Measurements from ENCODE around the gene GGPS1.
"Not testable (repeated sequence)": the region's sequence is repeated elsewhere in the genome, so short reads cannot be mapped to it uniquely, and the experiment has no call there.

The GGPS1 gene

DNA sequence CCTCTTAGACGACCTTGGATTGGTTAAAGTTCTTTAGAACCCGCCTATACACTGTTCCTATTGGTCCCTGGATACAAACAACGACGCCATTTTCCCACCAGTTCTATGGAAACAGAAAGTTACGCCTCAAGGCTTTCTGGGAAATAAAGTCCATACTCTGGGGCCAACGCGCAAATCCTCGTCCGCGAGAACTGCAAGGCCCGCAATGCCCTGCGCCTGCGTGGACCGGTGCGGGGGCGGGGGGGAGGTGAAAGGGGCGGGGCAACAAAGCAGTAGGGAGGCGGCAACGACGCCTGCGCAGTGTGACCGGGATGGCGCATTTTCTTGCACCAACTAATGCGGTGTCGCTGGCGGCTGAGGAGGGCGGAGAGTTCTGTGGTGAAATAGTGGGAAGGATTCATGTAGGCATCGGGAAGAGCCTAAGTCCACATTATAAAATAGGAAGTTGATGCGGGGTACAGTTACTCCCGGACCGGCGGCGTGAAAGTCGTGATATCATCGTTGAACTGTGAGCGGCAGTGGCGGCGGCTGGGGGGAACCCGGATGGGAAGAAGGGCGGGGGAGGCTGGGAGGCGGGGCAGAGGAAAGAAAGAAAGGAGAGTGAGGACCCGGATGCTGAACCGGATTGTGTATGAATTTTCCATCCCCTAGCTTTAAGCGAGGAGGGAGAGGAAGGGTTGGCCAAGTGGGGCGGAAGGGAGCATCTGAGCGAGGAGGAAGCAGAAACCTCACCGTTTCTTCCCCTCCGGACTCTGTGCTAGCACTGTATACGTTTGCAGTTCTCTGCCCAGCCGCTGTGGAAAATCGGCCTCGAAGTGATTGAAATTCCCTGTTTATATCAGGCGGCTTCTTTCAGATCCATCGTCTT is at the start of gene GGPS1:
GGPS1 (plus strand) TSS at position 300 of the 868 bp plus-strand sequence. CDS start 6,695 bp downstream, outside the sequence.
- peak; percentile 94 for DNase-seq

DNA sequence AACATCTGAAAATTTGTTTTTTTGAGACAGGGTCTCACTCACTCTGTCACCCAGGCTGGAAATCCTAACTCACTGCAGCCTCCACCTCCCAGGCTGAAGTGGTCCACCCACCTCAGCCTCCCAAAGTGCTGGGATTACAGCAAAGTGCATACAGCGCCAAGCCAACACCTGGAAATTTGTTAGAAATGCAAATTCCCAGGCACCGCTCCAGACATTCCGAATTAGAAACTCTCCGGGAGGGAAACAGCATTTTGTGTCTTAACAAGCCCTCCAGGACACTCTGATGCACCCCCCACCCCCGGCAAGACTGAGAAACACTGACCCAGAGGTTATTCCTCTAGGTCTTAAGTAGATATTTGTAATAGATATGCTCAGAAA is 49.5 kb upstream of the GGPS1 start:
- no peak for DNase-seq

DNA sequence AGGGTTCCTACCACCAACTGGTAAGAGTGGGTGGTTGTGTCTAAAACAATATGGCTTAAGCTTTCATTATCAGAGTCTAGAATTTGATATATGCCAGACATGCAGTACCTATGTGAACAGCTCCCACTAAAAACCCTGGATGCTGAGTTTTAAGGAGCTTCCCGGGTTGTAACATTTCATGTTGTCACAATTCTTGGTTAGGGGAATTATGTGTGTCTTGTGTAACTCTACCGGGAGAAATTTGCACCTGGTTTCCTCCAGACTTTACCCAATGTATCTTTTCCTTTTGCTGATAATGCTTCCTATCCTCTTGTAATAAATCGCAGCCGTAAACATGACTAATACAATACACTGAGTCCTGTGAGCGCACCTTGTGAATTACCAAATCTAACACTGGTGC is 48.7 kb upstream of the GGPS1 start:
- DNase-seq: no peak

DNA sequence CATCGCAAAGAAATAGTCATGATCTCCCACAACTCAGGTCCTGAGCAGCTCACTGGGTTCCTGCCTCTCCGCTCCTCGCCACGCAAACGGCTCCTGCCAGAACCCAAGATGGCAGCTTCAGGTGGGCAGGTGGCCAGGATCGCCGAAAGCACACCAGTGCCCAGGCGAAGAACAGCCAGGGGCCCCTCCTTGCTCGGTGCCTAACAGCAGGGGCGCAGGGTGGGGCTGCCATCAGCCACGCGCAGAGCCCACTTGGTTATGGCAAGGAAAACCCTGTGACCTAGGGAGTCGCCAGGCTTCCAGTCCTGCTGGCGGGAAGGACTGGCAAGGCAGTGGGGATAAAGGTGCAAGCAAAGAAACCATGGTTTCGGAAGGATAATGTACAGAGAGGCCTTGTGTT is 47.9 kb upstream of the GGPS1 start:
- DNase-seq: no peak

DNA sequence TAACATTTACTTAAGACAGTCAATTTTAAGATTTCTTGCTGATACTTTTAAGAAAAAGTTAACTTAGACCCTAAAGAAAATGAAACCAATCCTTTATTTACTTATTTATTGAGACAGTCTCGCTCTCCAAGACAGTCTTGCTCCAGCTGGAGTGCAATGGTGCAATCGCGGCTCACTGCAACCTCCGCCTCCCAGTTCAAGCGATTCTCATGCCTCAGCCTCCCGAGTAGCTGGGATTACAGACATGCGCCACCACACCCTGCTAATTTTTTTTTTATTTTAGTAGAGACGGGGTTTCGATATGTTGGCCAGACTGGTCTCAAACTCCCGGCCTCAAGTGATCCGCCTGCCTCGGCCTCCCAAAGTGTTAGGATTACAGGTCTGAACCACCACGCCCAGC is 44.7 kb upstream of the GGPS1 start:
- DNase-seq: not testable (repeated sequence)

DNA sequence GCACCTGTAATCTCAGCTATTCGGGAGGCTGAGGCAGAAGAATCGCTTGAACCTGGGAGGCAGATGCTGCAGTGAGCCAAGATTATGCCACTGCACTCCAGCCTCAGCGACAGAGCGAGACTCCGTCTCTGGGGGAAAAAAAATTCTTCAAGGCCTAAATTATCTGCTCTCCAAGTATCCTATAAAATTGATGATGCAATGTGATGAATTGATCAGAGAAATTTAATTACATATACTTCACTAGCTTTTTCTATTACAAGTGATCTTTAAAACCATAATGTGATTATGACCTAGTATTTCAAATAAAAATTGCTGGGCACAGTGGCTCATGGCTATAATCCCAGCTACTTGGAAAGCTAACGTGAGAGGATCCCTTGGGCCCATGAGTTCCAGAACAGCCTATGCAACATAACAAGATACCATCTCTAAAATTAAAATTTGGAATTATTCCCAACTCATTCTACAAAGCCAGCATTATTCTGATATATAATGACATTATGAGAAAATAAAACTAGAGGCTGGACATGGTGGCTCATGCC is 44.1 kb upstream of the GGPS1 start:
- DNase-seq: no peak

DNA sequence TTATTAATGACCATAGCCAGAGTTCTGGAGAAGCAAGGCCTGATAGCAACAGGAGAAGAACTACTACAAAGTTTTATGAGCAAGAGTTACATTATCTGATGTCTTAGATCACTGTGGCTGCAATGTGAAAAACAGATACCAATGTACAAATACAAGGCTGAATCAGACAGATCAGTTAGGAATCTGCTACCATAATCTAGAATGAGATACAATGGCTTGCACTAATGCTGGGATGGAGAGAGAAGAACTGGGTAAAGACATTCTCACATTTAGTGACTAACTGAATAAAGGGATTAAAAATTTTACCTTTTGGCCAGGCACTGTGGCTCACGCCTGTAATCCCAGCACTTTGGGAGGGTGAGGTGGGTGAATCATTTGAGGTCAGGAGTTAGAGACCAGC is 41.7 kb upstream of the GGPS1 start:
- DNase-seq: no peak

DNA sequence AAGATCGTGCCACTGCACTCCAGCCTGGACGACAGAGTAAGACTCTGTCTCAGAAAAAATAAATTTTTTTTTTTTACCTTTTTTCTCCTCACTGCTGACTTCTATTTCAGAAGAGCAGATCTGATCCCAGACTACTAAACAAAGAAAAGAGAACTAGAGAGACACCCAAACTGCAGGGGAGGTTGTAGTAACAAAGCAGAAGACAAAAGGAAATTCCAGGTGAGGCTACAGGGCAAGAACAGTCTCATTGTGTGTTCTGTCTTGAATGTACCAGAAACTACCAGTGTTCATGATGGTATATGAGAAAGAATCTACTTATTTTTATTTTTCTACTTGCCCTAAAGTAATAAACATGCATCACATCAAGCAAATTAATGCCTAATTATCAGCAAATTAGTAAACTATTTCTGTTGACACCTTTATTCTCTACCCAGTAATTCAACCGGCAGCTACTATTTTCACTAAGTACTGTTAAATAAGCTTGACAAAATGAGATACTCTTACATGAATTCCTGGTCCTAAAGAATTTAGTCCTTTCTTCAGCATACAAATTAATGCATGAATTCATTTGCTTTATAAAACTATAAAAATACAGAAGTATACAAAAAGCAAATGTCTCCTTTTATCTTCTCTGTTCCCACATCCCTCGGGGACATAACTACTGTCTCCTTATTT is 41.0 kb upstream of the GGPS1 start:
- no peak for DNase-seq

DNA sequence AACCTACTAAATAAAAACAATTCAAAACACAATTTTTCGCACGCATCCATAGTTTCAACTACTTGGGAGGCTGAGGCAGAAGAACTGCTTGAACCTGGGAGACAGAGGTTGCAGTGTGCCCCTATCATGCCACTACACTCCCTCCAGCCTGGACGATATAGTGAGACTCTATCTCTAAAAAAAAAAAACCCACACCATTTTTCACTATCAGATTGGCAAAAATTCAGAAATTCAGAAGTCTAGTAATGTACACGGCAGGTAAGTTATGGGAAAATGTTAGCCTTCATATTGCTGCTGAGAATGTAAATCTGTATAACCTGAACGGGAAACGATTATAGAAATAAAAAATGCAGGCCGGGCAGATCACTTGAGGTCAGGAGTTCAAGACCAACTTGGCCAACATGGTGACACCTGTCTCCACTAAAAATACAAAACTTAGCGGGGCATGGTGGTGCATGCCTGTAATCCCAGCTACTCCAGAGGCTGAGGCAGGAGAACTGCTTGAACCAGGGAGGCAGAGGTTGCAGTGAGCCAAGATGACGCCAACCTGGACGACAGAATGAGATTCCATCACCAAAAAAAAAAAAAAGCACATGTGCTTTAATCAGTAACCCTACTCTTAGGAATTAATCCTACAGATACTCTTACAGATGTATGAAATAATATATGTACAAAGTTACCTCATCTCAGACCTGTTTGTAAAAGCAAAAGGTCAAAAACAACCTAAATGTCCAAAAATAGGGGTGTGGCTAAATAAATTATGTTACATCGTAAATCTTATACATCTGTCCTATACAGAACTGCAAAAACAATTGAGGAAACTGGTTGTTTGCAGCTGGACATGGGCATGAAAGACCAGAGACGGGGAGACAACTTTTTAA is 38.3 kb upstream of the GGPS1 start:
- no peak for DNase-seq

DNA sequence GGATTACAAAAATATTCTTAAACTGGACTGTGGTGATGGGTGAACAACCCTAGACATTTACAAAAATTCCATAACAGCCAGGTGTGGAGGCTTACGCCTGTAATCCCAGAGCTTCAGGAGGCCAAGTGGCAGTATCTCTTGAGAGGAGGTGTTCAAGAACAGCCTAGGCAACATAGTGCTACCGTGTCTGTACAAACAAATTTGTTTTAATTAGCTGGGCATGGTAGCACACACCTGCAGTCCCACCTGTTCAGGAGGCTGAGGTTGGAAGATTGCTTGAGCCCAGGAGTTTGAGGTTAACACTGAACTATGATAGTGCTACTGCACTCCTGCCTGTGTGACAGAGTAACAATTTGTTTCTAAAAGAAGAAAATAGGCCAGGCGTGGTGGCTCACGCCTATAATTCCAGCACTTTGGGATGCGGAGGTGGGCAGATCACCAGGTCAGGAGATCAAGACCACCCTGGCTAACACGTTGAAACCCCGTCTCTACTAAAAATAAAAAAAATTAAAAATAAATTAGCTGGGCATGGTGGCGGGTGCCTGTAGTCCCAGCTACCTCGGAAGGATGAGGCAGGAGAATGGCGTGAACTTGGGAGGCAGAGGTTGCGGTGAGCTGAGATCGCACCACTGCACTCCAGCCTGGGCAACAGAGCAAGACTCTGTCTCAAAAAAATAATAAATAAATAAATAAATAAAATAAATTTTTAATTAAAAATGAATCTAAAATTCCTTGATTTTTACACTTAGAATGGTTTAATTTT is 37.4 kb upstream of the GGPS1 start:
- no peak for DNase-seq

DNA sequence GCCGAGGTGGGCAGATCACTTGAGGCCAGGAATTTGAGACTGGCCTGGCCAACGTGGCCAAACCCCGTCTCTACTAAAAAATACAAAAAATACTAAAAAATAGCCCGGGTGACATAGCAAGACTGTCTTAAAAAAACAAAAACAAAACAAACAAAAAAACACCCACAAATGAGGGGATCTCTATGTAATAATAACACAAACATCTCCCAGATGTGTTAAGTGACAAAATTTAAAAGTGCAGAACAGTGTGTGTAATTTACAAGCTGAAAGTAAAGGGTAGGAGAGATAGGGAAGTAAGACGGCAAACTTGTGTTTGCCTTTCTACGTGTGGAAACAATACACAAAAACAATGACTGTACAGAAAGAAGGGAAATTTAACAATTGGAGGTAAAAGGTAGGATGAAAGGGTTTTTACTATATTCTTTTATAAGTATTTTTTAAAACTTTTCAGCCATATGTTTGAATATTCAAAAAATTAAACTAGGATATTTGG is 36.7 kb upstream of the GGPS1 start:
- DNase-seq: no peak

DNA sequence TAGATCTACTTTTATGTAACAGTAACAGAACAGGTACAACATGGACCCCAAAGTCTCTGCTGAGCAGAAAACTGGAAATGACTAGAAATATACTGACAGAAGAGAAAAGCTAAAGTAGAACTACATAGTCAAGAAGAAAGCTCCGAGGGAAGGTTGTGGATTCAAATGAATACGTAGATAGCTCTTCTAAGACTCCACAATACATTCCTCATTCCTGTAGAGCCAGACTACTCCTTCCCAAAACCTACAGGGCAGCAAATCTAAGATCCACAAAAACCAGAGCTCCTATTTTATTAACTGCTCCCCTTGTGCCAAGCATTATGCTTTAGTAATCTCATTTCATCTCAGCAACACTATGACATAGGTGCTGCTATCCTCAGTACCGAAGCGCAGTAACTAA is 35.6 kb upstream of the GGPS1 start:
- DNase-seq: no peak

DNA sequence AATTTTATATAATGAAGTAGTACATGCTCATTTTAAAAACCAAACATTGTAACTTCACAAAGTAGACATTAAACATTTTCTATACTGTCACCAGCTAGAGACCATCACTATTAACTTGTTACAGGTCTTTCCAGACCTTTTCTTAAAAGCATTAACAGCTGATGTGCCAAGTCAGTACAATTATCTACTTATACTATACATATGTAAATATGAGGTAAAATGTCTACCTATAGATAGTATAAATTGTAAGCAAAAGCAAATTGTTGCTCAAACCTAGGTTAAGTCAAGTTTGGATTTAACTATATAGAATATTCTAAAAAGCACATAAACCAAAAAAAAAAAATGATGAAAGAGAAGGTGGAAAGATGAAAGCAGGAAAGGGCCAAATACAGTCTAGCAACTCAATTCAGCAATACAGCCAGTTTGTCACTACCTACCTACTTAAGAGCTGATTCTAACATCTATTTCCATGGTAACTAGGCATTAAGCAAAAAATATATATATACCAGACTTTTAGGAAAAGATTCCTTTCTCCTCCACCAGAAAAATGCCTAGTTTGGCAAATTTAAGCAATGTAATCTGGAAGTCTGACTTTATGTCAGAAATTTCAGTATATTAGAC is 34.9 kb upstream of the GGPS1 start:
- DNase-seq: no peak

DNA sequence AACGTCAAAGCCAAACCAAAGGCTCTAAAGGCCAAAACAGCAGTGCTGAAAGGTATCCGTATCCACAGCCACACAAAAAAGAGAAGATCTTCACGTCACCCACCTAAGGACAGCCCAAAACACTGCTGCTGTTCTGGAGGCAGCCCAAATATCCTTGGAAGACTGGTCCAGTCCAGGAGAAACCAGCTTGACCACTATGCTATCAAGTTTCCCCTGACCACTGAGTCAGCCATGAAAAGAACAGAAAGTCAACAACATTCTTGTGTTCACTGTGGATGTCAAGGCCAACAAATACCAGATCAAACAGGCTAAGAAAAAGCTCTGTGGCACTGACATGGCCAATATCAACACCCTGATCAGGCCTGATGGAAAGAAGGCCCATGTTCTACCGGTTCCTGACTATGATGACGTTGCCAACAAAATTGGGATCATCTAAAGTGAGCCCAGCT is 32.4 kb upstream of the GGPS1 start:
- DNase-seq: no peak

DNA sequence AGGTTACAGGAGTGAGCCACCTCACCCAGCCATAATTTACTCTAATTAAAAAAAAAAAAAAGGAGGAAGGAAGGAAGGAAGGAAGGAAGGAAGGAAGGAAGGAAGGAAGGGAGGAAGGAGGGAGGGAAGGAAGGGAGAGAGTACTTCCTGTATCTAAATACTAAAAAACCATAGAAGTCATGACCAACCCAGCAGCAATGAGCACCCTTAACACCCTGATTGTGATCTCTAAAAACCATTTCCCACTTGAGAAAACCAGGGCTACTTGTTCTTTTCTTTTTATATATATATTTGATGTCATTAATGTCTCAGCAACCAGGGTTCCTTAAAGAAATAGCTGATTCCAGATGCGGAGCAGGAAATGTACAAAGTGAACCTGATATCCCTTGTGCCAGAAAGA is 31.6 kb upstream of the GGPS1 start:
- no peak for DNase-seq

DNA sequence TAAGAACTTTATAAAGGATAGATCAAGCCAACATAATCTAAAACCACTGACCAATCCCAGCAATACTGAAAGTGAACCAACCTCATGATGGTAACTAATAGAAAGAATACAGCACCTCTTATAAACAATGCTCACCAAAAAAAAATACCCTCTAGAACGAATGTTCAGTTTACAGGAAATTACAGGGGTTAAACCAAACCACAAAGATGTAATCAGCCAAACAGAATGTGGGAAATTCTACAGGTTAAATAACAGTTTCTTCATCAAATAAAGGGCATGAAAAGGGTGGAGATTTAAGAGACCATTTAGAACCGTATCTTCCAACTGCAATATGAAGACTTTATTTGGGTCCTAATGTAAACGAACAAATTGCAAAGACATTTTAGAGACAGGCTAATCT is 30.8 kb upstream of the GGPS1 start:
- DNase-seq: no peak

DNA sequence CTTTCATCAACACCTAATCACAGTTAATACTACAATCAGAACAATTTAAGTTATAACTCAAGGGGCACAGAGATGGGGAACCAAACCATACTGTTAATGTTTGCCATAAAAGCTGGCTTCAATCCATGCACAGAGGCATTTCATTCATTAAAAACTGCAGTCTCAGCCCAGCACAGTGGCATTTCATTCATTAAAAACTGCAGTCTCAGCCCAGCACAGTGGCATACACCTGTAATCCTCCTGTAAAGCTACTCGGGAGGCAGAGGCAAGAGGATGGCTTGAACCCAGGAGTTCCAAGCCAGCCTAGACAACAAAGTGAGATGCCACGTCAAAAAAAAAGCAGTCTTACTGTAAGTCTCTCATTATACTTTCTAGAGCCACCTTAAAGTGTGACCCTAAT is 29.6 kb upstream of the GGPS1 start:
- no peak for DNase-seq

DNA sequence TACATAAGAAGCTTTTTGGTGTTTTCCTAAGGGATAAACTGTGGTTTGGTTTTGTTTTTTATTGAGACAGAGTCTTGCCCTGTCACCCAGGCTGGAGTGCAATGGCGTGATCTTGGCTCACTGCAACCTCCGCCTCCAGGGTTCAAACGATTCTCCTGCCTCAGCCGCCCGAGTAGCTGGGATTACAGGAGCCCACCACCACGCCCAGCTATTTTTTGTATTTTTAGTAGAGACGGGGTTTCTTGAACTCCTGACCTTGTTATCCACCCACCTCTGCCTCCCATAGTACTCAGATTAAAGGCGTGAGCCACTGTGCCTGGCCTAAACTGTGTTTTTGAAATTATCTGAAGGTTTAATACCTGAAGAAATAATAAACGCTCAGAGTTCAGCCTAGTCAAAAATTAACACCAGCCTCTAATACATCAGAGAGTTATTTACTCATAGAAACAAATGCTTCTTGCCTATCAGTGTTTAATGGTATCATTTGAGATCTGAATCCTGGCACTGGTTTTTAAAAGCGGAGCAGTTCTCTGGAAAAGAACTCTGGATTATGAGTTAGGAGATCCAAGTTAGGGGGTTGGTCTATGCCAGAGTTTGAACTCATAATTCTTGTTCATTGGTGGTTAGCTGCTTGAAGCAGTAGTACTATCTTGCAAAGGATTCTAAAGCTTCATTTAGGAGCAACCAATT is 29.1 kb upstream of the GGPS1 start:
- no peak for DNase-seq

DNA sequence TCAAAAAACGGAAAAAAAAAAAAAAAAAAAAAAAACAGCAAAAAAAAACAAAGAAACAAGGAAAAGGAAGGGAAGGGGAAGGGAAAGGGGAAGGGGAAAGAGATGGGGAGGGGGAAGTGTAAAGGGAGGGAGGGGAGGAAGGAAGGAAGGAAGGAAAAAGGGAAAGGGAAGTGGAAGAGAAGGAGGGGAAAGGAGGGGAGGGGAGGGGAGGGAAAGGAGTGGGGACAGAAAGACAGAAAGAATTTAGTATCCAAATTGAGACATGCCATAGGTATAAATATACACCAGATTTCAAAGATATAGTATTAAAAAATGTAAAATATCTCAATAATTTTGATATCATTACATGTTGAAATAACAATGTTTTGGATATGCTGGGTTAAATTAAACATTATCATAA is 26.2 kb upstream of the GGPS1 start:
- DNase-seq: no peak

DNA sequence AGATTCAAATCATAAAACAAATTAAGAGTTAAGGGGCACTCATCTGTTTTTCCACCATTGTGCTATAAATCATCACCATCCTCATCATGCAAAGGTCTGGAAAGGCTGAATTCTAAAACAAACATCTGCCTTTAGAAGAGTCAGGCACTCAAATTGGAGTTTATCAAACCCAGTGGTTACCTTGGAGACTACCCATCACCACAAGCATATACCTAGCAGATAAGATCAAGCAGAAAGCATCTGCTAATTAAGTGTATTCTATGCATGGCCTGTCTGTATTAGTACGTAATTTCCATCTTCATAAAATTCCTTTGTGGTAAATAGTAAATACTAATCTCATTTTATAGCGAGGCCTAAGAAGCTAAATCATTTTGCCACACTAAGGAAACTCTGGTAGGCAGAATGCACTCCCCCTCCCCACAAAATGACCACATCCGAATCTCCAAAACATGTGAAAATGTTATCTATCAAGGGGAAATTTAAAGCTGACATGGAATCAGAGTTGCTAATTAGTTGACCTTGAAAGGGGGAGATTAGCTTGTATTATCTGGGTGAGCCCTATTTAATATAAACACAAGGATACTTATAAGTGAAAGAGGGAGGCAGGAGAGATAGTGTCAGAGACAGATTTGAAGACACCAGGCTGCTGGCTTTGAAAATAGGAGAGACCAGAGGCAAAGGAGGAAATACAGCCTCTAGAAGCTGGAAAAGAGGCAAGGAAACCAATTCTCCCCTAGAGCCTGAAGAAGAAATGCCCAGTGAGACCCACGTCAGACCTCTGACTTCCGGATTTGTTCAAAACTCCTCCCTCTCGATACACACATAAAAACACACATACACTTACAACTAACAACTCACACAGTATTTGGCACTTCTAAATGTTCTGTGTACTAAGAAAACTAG is 23.6 kb upstream of the GGPS1 start:
- no peak for DNase-seq
